SK-N-MC (cell line): Measurements from ENCODE around the gene SHROOM2.

Source experiments
- DNase-seq: peaks from one replicate; pipeline ENCODE4 v3.0.0-alpha.2; 2011; ENCODE audit warnings: low read depth, low spot score
- H3K27ac ChIP-seq: fragments of 200-600 bp; sonication (generic); 2 replicates; pipeline ENCODE4 v1.5.1; 2016; ENCODE audit warnings: mixed run types
- H3K36me3 ChIP-seq: fragments of 200-600 bp; sonication (generic); 2 replicates; pipeline ENCODE4 v1.6.1; 2017; ENCODE audit warnings: antibody characterized with exemption, low read length, mixed read lengths; ENCODE audit not compliant: insufficient read depth
- H3K4me3 ChIP-seq: fragments of 200-600 bp; sonication (generic); 2 replicates; pipeline ENCODE4 v1.5.1; 2016
- H3K9ac ChIP-seq: fragments of 200-600 bp; sonication (generic); 2 replicates; pipeline ENCODE4 v1.8.0; 2017; ENCODE audit warnings: mixed run types, mixed read lengths; ENCODE audit not compliant: insufficient read length
- H3K9me3 ChIP-seq: fragments of 200-600 bp; sonication (generic); 2 replicates; pipeline ENCODE4 v1.6.1; 2017; ENCODE audit warnings: low read depth, mild to moderate bottlenecking, antibody characterized with exemption, low read length, moderate library complexity, mixed read lengths
- EZH2 ChIP-seq: fragments of 200-600 bp; sonication (generic); IDR thresholded peaks from one replicate; pipeline ENCODE4 v1.6.1; 2017; ENCODE audit warnings: antibody characterized with exemption
- FOXP2 ChIP-seq: optimal IDR thresholded peaks from 2 replicates; pipeline ENCODE3; 2011; ENCODE audit warnings: mild to moderate bottlenecking, moderate library complexity; ENCODE audit not compliant: insufficient read depth; ENCODE audit errors: extremely low read length, control extremely low read depth
- POLR2AphosphoS5 ChIP-seq: IDR thresholded peaks from 2 replicates; pipeline ENCODE4 v1.6.1; 2012; ENCODE audit warnings: mild to moderate bottlenecking, low read depth, low read length, borderline replicate concordance

The SHROOM2 gene

DNA sequence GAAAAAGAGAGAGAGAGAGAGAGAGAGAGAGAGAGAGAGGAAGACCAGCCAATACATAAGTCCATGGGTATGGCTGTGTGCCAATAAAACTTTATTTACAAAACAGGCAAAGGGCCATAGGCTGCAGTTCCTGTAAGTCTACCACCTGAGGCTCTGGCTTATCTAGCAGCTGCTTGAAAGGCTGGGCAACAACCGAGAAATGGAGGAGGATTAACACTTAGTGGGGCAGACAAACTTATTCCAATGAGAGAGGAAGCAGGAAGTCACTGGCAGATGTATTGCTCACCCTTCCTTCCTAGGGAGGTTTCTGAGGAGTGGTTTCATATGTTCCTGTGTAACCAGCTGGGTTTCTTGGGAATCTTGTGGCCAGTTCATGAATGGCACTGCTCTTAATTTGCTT, 15.9 kb upstream of the SHROOM2 start:
- no peak for TF ChIP-seq POLR2AphosphoS5
- TF ChIP-seq FOXP2 = no peak
- TF ChIP-seq EZH2 = no peak
- DNase-seq = no peak
- no peak overlapping the region for H3K27ac ChIP-seq

DNA sequence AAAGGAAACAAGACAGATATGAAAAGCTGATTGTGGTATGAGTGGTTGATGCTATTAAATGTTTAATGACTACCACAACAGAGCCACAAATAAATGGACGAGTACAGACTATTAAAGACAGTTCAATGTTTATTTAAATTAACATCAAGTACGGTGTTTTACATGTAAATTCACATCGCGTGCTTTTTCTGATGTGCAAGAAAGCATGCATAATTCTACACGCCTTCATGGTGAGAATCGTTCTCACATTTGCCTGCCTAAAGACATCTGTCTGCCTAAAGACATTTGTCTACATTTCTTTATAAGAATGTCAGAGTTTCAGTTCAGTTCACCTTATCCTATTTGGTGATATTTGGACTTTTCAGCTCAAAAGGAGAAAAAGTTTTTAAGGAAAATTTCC, 13.3 kb upstream of the SHROOM2 start:
- TF ChIP-seq FOXP2 (no peak), EZH2 (no peak), POLR2AphosphoS5 (no peak)
- DNase-seq = no peak
- Histone ChIP-seq H3K9me3 (no peaks in the 10 kb centered on the region), H3K9ac (no peak overlapping the region), H3K27ac (no peak overlapping the region), H3K4me3 (no peak overlapping the region), H3K36me3 (no peaks in the 10 kb centered on the region)

More for the DNA sequence above, 15.9 kb upstream of the SHROOM2 start:
- H3K9ac ChIP-seq = no peak overlapping the region
- H3K36me3 ChIP-seq = no peaks in the 10 kb centered on the region
- H3K4me3 ChIP-seq = no peak overlapping the region
- no peaks in the 10 kb centered on the region for H3K9me3 ChIP-seq

DNA sequence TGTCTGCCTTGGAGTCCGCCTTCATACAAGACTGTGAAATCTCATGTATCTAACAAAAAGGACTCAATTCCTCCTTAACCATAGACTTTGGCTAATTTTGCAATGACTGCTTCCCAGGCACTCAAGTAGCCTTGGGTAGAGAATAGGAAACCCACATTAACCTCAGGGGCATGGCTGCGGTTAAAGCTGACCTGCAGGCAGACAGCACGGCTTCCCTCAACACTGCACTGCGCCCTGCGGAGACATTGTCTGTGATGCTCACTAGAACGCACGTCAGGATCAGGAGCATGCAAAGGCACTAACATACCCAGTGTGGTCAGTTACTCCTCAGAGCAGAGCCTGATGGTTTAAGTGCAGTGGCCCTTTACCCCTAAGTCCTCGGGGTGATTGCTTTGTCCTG, 10.3 kb upstream of the SHROOM2 start:
- Histone ChIP-seq H3K9ac (no peak overlapping the region), H3K4me3 (no peak overlapping the region), H3K9me3 (no peaks in the 10 kb centered on the region), H3K27ac (no peak overlapping the region), H3K36me3 (no peaks in the 10 kb centered on the region)
- no peak for DNase-seq
- TF ChIP-seq POLR2AphosphoS5 (no peak), EZH2 (no peak), FOXP2 (no peak)

DNA sequence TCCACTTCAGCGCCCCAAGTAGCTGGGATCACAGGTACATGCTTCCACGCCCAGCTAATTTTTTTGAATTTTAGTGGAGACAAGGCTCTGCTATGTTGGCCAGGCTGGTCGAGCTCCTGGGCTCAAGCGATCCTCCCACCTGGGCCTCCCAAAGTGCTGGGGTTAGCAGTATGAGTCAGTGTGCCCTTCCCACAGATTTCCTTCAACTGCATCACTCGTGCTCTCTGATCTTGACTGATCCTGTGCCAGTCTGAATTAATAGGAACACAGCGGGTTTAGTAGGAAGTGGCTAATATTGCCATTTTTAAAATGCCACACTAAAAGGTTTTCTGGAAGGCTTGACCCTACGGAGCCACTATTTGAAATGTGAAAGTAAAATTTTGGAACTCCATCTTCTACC, 4.3 kb upstream of the SHROOM2 start:
- TF ChIP-seq FOXP2 (no peak), POLR2AphosphoS5 (no peak), EZH2 (no peak)
- no peak for DNase-seq

DNA sequence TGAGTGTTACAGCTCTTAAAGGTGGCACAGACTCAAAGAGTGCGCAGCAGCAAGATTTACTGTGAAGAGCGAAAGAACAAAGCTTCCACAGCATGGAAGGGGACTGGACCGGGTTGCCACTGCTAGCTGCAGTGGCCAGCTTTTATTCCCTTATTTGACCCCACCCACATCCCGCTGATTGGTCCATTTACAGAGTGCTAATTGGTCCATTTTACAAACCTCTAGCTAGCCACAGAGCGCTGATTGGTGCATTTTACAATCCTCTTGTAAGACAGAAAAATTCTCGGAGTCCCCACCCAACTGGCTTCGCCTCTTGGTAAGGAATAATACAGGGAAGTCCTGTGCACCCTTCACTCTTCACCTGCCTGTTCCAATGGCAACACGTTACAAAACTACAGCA, 1.9 kb upstream of the SHROOM2 start:
- Histone ChIP-seq H3K4me3 (no peak overlapping the region), H3K27ac (no peak overlapping the region), H3K36me3 (no peaks in the 10 kb centered on the region), H3K9ac (no peak overlapping the region), H3K9me3 (no peaks in the 10 kb centered on the region)
- TF ChIP-seq EZH2 (no peak), POLR2AphosphoS5 (no peak), FOXP2 (no peak)
- no peak for DNase-seq

More for the DNA sequence above, 4.3 kb upstream of the SHROOM2 start:
- H3K27ac ChIP-seq = no peak overlapping the region
- H3K4me3 ChIP-seq = no peak overlapping the region
- H3K9me3 ChIP-seq = no peaks in the 10 kb centered on the region
- H3K36me3 ChIP-seq = no peaks in the 10 kb centered on the region
- H3K9ac ChIP-seq = no peak overlapping the region

DNA sequence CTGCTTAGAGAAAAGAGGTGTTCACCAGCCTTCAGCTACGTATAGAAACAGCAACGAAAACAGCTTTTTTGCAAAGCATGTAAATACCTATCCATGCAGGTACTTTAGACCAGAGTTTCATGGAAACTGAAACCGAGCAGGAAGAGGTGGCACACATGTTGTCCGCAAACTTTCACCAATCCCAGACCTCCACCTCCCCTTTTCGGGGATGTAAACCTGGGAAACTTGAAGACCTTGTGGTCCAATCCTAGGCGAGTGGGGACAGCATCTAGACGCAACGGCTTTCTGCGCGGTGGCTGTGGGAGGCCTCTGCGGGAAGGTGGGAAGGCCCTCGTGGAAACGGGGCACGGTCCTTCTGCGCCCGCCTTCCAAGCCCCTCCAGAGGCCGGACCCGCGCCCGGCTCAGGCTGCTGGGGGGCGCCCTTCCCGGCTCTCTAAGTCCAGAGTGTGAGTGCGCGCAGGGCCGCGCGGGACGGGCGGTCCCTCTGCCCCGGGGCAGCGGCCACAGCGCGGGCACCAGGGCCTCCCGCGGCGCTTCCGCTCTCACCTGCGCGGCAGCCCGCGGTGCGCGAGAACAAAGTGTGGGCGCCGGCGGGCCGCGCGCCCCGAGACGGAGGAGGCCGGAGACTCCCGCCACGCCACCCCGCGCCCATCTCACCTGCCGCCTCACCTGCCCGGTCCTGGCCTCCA, 830 bp upstream of the SHROOM2 start:
- no peak overlapping the region for H3K27ac ChIP-seq
- H3K36me3 ChIP-seq = no peaks in the 10 kb centered on the region
- peak overlapping the region; percentile 59; the same call in 1 of the 2 replicates for H3K4me3 ChIP-seq
- no peak for DNase-seq
- no peak overlapping the region for H3K9ac ChIP-seq
- H3K9me3 ChIP-seq = no peaks in the 10 kb centered on the region
- no peak for TF ChIP-seq POLR2AphosphoS5

DNA sequence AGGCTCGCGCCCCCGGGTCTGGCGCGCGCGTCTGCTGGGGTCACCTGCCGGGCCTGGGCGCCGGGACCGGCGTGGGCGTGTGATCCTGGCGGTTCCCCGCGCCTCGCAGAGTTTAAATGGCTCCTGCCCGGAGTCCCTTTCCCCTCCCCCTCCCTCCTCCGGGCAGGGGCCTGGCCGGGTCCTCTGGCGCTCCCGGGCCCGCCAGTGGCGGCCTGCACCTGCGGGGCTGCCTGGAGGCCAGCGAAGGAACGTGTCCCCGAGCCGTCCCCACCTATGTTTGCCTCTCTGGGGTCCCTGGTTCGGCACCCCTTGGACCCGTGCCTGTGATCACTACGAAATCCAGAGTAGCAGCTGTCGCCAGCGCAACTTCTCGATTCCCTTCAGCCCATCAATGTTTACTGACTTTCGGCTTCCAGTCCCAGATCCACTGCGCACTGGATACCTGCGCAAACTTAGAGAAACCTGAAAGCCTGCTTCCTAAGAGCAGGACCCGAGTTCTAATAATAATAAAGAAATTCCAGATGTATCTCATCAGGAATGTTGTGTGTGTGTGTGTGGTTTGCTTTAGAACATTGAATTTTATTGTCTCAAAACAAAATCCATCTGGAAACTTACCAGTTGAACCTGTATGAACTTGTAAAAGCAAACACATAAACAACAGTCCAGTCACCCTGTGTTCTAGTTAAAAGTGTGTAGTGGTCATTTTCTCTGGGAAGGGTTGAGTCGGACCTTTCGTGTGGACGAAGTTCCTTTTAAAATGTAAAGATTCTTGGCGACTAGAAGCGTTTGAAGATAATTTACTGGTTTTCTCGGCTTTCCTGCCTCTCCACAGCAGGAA, 788 bp downstream of the SHROOM2 start:
- no peak for DNase-seq
- Histone ChIP-seq H3K9ac (no peak overlapping the region), H3K27ac (no peak overlapping the region), H3K9me3 (no peaks in the 10 kb centered on the region), H3K4me3 (peak overlapping the region; percentile 74), H3K36me3 (no peaks in the 10 kb centered on the region)
- TF ChIP-seq EZH2 (no peak), POLR2AphosphoS5 (no peak), FOXP2 (no peak)

DNA sequence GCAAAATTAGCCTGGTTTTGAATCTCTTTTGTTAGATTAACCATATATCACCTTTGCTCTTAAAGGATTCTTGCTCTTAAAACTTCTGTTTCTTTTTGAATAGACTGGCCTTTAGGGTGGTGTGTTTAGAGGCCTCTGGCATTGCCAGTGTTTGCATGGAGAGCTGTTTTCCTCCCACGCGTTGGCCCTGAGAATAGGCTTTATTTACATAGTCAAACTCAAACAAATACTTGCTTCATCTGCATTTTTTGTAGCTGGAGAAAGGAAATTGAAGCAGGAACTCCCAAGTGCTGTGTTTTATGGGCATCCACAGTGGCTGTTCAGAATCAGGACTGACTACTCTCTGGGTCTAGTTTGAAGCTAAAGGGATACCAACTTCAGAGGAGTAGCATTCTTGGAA, 2.7 kb downstream of the SHROOM2 start:
- no peak for TF ChIP-seq FOXP2
- no peak for TF ChIP-seq POLR2AphosphoS5
- TF ChIP-seq EZH2 = no peak
- H3K36me3 ChIP-seq = no peaks in the 10 kb centered on the region
- H3K4me3 ChIP-seq = no peak overlapping the region
- no peak for DNase-seq
- no peak overlapping the region for H3K27ac ChIP-seq
- H3K9ac ChIP-seq = no peak overlapping the region
- H3K9me3 ChIP-seq = no peaks in the 10 kb centered on the region
